Activated B cell treated with CpG ODN at 0.5 μM for 24 hours (primary cell): ENCODE results near the gene ACVR2A. TPM values are rescaled to one million over a fixed set of nuclear protein-coding genes. Genes with fewer than 3 reads are reported as not detected.

Experiments used
- ATAC-seq: fragments of 200-7000 bp; cut with Tn5 transposase; one replicate; pipeline ENCODE4 v1.10.0; 2021; ENCODE audit warnings: low read depth, mild to moderate bottlenecking, moderate library complexity
- CTCF ChIA-PET: fragments of 350-600 bp; sonication (Branson Sonifier 250); formaldehyde crosslinking; loops from one replicate; lab custom pipeline; 2021; ENCODE audit warnings: antibody characterized with exemption; lab: Charles Lee
- POLR2A ChIA-PET: fragments of 350-600 bp; sonication (Branson Sonifier 250); formaldehyde crosslinking; loops from one replicate; lab custom pipeline; 2021; ENCODE audit warnings: antibody characterized with exemption; lab: Charles Lee
- DNase-seq: peaks from one replicate; pipeline ENCODE4 v3.0.0; 2022
- H3K27ac Mint-ChIP-seq: one replicate; pipeline ENCODE4 v1.8.0; 2020; ENCODE audit warnings: mixed read lengths
- H3K27me3 Mint-ChIP-seq: one replicate; pipeline ENCODE4 v1.8.0; 2021; ENCODE audit warnings: mixed read lengths
- H3K36me3 Mint-ChIP-seq: one replicate; pipeline ENCODE4 v1.8.0; 2021; ENCODE audit warnings: low read depth, mixed read lengths
- H3K4me1 Mint-ChIP-seq: one replicate; pipeline ENCODE4 v1.8.0; 2021; ENCODE audit warnings: mixed read lengths
- H3K4me3 Mint-ChIP-seq: one replicate; pipeline ENCODE4 v1.8.0; 2020; ENCODE audit warnings: mild to moderate bottlenecking, mixed read lengths
- H3K9me3 Mint-ChIP-seq: one replicate; pipeline ENCODE4 v1.8.0; 2020; ENCODE audit warnings: mixed read lengths
- intact Hi-C: fragments of 100-400 bp; cut with micrococcal nuclease; formaldehyde crosslinking; loops from one replicate; pipeline ENCODE4 v1.15.1; 2024
- total RNA-seq: library from RNA; stranded (reverse); gene quantifications from 2 replicates; pipeline ENCODE4 v1.2.3, GENCODE V29; 2022
- TF ChIP-seq, protein P1 (sequence below): fragments of 200-600 bp; IDR thresholded peaks from one replicate; pipeline ENCODE4 v1.8.0; 2022; ENCODE audit warnings: antibody characterized with exemption, mild to moderate bottlenecking

The ACVR2A gene
- total RNA-seq, 1 donor from 2014 or later, result 2.8 TPM

GRCh38 chr2:147846412-147847081 lies 1.7 kb downstream of the ACVR2A start:
- peaks cover 2% of the 10 kb centered on the region for H3K9me3 Mint-ChIP-seq
- H3K27ac Mint-ChIP-seq, result no peak overlapping the region
- TF ChIP-seq, protein P1, sequence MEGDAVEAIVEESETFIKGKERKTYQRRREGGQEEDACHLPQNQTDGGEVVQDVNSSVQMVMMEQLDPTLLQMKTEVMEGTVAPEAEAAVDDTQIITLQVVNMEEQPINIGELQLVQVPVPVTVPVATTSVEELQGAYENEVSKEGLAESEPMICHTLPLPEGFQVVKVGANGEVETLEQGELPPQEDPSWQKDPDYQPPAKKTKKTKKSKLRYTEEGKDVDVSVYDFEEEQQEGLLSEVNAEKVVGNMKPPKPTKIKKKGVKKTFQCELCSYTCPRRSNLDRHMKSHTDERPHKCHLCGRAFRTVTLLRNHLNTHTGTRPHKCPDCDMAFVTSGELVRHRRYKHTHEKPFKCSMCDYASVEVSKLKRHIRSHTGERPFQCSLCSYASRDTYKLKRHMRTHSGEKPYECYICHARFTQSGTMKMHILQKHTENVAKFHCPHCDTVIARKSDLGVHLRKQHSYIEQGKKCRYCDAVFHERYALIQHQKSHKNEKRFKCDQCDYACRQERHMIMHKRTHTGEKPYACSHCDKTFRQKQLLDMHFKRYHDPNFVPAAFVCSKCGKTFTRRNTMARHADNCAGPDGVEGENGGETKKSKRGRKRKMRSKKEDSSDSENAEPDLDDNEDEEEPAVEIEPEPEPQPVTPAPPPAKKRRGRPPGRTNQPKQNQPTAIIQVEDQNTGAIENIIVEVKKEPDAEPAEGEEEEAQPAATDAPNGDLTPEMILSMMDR, result no peak
- peaks cover 29% of the 10 kb centered on the region for H3K4me1 Mint-ChIP-seq
- ChIA-PET CTCF (no interaction called here), POLR2A (no interaction called here)
- H3K27me3 Mint-ChIP-seq, result peaks cover 41% of the 10 kb centered on the region
- intact Hi-C loops, result no loop called here
- H3K36me3 Mint-ChIP-seq, result peaks cover 6% of the 10 kb centered on the region
- H3K4me3 Mint-ChIP-seq, result peak overlapping the region; percentile 49
- ATAC-seq (no peak), DNase-seq (no peak)

DNA sequence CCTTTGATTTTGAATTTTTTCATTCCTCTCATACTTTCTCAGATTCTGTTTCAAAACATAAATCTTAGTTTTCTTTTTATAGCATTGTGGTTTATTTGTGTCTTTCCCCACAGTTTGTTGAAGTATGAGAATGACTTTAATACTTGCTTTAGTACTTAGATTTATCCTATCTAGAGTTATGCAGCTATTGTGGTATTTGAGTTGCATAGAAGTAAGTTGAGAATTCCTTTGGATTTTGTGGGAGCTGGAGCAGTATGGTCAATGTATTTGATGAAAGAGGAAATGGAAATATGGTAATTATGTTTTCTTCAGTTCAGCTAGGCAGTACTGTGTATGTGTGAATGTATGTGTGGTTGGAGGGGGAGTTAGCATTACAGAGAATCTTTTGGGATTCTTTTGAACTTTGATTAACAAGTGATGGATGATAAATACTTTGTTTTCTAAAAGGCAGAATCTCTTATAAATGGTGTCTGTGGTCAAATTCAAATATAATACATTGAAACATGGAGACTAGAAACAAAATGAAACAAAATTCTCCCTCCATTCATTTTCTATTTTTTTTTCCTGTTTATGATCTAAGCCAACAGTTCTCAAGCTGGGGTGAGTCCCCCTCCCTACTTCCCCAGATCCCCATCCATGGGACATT lies 3.0 kb downstream of the ACVR2A start:
- ChIA-PET CTCF (no interaction called here), POLR2A (no interaction called here)
- Mint-ChIP-seq H3K9me3 (no peaks in the 10 kb centered on the region), H3K4me1 (peaks cover 26% of the 10 kb centered on the region), H3K27me3 (peaks cover 40% of the 10 kb centered on the region), H3K27ac (no peak overlapping the region), H3K4me3 (no peak overlapping the region), H3K36me3 (peaks cover 6% of the 10 kb centered on the region)
- no peak for ATAC-seq
- no peak for DNase-seq
- intact Hi-C loops, result no loop called here
- TF ChIP-seq, protein P1, result no peak

DNA sequence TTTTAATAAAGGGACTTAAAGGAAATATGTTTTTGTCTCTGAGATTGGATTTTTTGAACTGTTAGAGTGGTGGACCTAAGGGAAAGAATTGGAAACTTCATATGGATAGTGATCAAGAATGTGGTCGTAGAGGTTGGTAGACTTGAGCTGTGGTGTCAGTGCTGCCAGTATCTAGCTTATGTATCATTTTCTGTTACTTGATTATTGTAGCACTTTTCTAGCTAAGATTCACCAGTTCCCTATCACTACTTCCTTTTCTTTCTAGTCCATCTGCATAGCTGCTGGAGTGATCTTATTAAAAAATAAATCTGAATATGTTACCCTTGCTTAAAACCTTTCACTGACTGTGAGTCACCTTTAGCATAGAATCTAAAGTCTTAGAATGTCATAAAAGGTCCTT lies 6.0 kb downstream of the ACVR2A start:
- POLR2A ChIA-PET, result no interaction called here
- no peaks in the 10 kb centered on the region for H3K9me3 Mint-ChIP-seq
- ATAC-seq (no peak), DNase-seq (no peak)
- H3K27ac Mint-ChIP-seq, result no peak overlapping the region
- CTCF ChIA-PET, result no interaction called here
- TF ChIP-seq, protein P1, result no peak
- peaks cover 38% of the 10 kb centered on the region for H3K27me3 Mint-ChIP-seq
- H3K36me3 Mint-ChIP-seq, result no peaks in the 10 kb centered on the region
- intact Hi-C loops, result no loop called here
- peaks cover 13% of the 10 kb centered on the region for H3K4me1 Mint-ChIP-seq
- H3K4me3 Mint-ChIP-seq, result no peak overlapping the region

DNA sequence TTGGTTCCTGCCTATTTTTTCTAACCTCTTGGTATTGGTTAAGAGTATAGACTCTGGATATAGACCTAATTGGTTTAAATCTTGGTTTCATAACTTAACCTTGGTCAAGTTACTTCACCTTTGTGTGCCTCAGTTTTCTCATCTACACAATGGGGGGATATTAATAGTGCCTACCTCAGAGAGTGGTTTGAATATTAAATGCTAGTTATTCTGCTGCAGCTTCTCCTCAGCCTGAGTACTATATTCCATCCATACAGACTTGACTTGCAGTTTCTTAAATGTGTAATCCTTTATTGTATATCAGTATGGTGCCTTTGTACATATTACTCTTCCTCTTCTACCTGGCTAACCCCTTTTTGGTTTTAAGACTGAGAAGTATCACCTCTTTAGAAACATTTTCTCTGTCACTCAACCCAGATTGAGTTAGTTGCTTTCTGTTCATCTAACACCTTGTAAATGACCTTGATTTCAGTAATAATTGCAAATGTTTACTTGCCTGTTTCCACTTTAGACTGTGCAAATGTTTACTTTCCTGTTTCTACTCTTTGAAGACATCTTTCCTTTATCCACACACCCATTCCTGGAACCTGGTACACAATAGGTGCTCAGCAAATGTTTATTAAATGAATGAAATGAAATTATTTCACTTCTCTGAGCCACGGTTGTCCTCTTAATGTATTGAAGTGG lies 6.6 kb downstream of the ACVR2A start:
- H3K9me3 Mint-ChIP-seq, result no peaks in the 10 kb centered on the region
- ATAC-seq, result no peak

More for the DNA sequence above, 6.6 kb downstream of the ACVR2A start:
- Mint-ChIP-seq H3K36me3 (no peaks in the 10 kb centered on the region), H3K27ac (no peak overlapping the region), H3K4me1 (peaks cover 7% of the 10 kb centered on the region), H3K4me3 (no peak overlapping the region), H3K27me3 (peaks cover 35% of the 10 kb centered on the region)
- DNase-seq, result no peak
- intact Hi-C loops, result no loop called here
- TF ChIP-seq, protein P1, result no peak
- ChIA-PET POLR2A (no interaction called here), CTCF (no interaction called here)
